NCI-H187 (cell line): ENCODE data around the gene GSK3A.

ENCODE experiments used
- DNase-seq, 2 experiments: peaks; one replicate each; lab custom pipeline; 2025; lab: John Stamatoyannopoulos, UW

The GSK3A gene

DNA sequence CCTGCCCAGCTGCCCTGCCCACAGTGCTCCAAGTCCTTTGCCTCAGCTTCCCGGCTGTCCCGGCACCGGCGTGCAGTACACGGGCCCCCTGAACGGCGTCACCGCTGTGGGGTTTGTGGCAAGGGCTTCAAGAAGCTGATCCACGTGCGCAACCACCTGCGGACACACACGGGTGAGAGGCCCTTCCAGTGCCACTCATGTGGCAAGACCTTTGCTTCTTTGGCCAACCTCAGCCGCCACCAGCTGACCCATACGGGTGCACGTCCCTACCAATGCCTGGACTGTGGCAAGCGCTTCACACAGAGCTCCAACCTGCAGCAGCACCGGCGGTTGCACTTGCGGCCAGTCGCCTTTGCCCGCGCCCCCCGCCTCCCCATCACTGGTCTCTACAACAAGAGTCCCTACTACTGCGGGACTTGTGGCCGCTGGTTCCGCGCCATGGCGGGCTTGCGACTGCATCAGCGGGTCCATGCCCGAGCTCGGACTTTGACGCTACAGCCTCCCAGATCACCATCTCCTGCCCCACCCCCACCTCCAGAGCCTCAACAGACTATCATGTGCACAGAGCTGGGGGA is 16.6 kb downstream of the GSK3A start:
- no peak for DNase-seq

DNA sequence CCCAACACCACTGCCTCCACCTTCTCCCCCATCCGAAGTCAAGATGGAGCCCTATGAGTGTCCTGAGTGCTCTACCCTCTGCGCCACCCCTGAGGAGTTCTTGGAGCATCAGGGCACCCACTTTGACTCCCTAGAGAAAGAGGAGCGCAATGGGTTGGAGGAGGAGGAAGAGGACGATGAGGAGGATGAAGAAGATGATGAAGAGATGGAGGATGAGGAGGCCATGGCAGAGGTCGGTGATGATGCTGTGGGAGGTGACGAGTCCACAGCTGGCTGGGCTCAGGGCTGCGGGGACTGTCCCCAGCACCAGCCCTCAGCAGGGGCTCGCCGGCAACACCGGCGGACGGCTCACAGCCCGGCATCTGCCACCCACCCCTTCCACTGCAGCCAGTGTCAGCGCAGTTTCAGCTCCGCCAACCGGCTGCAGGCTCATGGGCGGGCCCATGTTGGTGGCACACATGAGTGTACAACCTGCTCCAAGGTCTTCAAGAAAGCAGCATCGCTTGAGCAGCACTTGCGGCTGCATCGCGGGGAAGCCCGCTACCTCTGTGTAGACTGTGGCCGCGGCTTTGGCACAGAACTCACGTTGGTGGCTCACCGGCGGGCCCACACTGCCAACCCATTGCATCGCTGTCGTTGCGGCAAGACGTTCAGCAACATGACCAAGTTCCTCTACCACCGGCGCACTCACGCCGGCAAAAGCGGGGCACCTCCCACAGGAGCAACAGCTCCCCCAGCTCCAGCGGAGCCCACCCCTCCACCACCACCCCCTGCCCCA is 17.3 kb downstream of the GSK3A start:
- DNase-seq: no peak

DNA sequence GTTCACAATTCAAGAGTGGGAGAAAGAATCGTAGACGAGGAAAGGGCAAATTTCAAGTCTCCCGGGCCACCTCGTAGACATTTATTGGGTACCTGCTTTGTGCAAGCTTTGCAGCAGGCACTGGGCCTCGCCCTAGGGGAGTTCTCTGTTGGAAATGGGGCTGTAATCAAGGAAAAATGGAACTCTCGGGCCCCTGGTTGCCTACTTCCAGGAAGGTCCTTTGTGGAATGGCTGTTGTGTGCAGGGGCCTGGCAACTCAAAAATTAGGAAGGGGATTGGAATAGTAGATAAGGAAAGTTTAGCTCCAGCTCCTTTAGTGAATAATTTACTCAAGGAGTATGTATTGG is 21.7 kb downstream of the GSK3A start:
- no peak for DNase-seq

DNA sequence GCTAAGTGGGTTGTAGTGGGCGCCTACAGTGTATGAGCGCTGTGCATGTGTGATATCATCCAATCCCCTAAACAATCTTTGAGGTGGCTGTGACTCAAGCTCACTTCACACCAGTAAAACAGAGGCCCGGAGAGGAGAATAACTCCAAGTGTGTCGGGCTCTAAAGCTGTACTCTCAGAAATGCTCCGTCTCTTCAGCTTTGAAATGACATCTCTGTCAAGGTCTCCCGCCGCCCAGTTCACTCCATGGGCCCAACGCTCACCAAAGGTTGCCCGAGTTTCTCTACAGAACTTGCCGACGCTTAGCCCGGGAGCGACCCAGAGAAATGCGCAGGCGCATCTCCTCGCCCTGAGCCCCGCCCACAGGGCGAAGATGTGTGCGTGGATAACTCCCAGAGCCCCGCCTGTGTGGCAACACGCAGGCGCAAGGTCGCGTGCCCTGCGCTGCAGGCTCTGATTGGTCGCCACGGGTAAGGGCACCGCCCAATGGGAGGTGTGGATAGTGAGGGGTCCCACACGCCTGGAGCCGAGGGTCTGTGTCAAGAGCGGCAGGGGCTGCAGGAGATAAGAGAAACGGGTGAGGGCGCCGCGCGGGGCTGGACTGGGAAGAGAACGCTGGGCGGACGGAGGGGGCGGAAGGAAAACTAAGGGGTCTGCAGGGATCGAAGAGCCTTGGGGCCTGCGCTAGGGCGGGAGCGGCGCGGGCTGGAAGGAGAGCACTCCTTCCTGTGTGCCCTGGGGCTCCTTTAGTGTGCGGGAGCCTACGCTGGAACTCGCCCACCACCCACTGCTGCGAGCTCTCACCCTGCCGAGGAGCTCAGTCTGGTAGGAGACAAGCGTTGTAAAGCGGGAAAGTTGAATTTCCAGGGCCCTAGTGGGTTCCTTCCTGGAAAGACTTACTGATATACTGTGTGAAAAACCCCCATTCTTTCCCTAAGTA is 22.3 kb downstream of the GSK3A start, which contains the start of gene ZNF526:
TSS of gene ZNF526 (plus strand) at position 501 of the 939 bp plus-strand sequence. CDS start 4,092 bp downstream, outside the sequence.
- DNase-seq: peak; percentile 96 to 98

DNA sequence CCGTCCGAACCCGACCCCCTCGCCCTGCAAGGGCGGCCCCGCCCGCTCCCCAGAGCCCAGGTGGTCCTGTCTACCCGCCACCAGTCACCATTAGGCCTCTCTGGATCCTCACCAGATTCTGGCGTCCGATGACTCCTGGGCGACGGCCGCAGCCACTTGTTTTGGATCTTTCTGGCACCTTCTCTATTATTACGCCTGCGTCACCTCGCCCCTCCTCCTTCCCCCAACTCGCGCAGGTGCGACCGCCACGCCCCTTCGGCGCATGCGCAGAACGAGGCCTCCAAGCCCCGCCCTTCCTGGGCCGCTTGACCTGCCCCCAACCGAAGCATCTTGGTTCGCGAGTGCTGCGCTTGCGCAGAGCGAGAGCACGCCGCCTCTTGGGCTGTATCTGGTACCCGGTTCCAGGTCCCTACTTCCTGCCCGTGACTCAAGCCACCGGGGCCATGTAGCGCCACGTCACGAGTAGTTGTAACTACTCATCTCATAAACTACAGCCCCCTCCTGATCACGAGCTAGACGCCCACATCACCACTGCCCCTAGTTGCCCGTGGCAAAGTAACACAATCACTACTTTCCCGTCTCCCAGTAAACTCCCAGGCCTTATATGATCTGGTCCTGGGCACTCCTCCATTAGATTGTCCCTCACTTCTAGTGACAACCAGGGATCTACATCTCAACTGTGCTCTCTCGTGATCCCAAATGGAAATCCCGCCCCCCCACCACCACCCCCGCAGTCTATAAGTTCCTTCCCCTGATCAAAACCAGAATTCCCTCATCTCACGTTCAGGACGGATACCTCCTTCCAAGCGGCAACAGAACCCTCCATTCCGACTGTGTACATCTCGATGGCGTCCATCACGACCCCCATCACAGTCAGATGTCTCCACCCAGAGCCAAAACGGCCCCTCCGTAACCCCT is 24.6 kb downstream of the GSK3A start, which contains the start of gene DEDD2:
TSS of gene DEDD2 (minus strand) at position 158 of the 918 bp plus-strand sequence. CDS start 670 bp downstream, outside the sequence.
- peak; percentile 95 to 98 for DNase-seq

DNA sequence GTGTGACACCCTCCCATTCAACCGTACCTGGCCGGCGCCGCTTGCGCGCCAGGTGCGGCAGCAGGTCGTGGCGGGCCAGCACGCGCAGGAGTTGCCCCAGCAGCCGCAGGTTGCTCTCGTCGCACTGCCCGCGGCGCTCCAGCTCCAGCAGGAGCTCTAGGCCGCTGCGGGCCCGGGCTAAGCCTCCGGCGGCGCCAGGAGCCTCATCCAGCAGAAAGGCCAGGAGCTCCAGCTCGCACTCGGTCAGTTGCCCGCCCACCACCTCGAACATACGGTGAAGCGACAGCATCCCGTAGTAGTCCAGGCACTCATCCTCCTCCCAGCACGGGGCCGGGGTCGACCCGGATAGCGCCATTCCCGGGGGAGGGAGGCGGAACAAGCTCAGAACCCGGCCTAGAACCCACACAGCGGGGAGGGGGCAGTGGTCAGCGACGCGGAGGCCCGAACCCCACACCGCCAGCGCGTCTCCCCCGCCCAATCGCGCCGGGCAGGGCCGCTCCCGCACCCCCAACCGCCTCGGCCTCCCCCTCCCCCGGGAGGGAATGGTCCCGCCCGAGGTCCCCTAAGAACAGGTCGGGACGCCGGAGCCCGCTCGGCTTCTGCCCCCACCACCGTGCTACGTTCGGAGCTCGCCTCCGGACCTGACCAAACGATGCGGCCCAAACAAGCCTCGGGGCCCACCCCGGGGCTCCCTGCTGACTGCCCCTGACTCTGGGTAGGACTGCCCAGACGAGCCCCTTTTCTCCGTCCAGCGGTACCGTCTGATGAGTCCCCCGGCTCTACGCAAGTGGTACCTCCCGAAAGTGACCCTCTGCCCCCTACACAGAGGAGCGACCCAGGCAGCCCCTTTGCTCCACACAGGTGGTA is 25.5 kb downstream of the GSK3A start:
- DNase-seq: no peak

DNA sequence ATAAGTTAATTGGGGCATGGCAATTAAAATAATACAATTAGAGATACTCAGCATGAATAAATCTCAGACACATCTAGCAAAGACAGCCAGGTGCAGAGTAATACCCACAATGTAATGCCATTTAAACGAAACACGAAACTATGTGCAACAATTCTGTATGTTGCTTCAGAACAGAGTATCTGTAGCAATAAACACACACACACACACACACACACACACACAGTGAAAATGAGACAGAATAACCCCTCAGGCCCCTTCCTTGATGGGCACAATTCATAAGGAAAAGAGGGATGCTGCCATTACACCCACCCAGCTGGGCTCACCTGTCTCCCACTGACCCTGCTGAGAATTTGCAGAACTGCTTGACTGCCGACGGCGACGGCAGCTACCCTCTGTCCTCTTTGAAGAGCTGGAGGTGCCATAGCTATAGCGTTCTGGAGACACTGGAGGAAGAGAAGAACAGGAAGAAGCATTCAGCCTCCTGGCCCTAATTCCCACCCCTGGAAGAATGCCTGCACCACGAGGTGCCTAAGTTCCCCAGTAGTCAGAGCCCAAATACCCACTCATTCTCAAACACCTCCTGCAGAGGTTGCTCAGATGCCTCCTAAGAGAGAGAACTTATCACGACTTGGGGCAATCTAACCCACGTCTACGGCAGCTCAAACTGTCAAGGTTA is 27.5 kb downstream of the GSK3A start:
- DNase-seq: no peak

DNA sequence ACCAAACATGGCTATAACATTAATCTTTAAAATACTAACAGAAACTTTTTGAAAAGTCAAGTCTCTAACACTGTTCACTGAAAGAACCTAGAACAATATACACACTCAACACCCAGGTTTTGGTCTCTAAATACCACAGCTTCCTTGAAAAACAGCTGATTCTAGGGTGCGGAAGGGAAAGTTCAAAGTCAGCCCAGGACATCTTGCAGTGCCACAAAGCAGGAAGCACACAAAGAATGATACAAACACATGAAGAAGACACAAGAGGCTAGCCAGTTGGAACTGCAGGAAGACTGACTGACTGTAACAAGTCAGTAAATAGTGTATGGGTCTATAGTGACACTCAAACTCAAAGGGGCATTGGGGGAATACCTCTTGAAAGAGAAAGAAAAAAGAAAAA is 29.5 kb downstream of the GSK3A start:
- DNase-seq: no peak

DNA sequence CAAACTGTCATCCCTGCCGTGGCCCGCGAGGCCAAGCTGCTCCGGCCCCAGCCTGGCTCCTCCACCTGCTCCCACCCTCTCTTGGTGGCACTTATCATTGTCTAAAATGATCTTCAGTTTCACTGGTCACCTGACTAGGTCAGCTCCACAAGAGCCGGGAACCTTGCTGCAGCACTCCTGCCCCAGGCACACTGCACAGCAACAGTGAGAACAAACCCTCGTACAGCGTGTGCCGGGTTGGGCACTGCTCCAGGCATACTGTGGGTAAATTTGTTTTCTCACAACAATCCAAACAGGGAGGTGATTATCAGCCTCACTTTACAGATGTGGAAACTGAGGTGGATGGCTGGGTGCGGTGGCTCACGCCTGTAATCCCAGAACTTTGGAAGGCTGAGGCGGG is 33.8 kb downstream of the GSK3A start:
- no peak for DNase-seq

DNA sequence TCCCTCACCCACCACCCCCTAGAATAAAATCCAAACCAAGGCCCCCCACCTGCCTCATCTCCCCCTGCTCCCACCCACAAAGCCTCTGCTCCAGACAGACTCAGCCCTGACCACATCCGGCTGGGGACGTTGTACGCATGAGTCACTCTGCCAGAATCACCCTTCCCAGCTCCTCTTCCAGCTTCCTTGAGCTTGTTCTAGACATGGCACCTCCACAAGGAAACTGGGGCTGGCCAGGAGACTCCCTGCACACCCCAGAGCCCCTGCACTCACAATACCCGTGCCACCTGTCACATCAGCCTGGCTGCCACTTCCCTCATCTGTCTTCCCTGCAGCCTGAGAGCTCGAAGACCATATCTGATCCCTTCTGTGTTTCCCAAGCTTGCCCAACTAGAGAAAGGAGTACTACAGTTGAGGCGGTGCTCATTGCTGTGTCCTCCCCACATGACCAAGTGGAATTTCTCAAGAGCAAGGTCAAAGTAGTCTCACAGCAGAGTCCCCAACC is 34.6 kb downstream of the GSK3A start:
- DNase-seq: no peak

DNA sequence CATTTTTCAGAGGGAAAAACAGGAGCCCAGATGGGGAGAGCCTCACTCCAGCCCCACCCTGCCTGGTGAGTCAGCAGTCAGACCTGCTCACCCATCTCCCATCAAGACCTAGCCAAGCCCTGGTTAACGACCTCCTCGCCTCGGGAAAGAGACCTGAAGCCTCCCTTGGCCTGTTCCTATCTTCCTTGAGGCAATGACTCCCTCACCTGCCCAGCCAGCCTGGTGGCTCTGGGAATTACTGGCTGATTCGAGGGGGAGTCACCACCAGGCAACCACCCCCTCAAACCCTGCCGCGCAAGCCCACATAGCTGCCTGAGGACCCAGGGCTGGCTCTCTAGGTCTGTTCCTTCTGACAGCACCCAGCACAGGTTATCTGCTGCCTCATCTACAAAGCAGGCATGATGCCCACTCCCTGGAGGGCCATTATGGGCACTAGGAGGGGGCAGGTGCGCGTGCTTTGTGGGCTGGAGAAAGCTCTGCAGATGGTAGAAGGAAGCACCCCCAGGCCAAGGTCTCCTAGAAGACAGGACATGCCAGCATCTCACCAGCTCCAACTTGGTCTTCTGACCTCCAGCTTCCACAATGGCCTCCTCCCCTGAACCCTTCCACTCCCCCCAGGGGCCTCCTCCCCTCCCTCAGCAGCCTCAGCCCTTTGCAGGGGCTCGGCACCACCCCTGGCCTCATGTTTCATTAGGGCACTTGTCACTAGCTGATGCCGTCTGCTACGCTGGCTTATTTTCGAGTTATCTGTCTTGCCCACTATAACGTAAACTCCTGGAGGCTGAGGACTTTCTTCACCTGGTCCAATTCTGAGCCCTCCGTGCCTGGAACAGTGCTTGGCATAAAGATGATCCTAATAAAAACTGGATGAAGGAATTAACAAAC is 35.3 kb downstream of the GSK3A start:
- no peak for DNase-seq

DNA sequence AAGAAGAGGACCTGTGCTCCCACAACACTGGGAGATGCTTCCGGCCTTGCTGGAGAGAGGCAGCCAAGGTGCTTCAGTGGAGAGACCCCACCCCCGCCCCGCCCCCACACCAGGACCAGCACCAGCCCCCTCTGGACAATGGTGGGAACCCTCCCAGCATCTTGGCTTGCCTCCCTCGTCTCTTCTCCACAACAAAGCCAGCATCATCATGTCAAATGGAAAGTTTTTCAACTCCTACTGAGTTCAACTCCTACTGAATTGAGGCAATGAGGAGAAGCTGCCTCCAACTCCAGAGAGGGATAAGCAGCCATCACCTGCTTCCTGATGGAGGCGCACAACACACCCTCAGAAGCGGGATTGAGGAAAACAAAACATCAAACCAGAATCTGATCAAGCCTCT is 37.7 kb downstream of the GSK3A start:
- no peak for DNase-seq

DNA sequence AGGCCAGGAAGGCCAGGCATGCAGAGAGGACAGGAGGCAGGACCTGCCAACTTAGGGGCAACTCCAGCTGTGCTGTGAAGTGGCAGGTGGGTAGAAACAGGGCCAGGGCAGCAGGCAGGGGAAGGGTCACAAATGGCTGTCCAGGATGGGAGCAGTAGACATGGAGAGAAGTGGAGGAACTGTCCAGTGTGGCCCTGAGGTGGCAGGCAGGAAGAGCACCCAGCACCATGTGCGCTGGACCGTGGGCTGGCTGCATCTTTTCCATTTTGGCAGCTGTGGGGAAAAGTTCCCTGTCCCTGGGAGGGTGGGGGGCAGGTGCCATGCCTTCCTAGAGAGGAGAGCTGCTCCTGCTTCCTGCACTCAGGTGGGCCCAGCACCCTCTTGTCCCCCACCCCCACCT is 38.7 kb downstream of the GSK3A start:
- no peak for DNase-seq

DNA sequence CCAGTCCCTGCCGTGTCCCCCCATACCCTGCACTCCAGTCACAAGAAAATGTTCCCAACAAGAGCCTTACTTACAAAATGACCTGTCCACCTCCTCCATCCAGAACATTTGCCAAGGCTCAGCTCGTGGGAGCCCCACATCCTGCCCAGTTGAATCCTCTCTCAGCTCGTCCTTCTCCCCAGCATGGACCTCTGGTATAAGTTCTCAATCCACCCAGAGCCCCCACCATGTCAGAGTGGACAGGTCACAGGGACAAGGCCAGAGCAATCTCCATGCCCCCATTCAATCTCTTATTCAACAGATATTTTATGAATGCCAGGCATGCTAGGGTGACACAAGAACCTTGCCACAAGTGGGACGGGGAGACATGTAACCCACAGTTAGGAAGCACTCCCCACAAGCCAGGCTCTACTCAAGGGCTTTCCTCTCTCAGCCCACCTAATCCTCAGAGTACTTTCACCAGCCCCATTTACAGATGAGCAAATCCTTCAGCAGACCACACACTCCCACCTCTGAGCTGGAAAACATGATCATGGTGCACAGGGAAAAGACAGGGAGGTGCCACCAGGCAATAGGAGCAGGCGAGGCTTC is 40.0 kb downstream of the GSK3A start:
- DNase-seq: no peak

DNA sequence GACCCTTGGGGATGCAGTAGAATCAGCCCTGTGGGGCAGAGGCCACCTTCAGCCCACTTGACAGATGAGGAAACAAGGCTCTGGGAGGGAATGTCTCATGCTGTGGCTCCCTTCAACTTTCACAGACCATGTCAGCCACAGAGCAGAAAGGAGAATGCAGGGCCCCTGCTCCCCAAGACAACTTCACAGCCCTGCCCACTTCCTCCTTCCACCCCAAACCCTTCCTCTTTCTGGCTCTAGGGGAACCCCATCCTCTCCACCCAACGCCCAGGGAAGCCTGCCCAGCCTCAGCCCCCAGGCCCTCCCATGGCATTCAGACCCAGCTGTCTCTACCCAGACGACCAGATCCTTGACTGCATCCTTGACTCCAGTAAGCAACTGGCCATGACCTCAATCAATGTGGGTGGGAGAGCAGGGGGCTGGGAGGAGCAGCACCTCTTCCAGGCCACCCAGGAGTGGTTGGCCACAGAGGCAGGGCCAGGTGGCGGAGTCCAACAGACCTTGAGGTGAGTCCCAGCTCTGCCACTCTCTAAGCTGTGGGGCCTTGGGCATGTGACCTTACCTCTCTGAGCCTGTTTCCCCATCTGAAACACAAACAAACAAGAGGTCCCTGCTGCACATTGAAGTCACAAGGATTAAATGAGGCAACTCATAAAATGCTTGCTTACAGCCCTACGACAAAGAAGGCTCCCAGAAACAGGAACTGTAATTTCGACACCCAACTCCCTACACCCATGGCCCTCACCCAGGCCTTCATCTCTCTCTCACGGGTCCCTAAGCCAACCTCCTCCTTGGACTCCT is 40.7 kb downstream of the GSK3A start:
- no peak for DNase-seq

DNA sequence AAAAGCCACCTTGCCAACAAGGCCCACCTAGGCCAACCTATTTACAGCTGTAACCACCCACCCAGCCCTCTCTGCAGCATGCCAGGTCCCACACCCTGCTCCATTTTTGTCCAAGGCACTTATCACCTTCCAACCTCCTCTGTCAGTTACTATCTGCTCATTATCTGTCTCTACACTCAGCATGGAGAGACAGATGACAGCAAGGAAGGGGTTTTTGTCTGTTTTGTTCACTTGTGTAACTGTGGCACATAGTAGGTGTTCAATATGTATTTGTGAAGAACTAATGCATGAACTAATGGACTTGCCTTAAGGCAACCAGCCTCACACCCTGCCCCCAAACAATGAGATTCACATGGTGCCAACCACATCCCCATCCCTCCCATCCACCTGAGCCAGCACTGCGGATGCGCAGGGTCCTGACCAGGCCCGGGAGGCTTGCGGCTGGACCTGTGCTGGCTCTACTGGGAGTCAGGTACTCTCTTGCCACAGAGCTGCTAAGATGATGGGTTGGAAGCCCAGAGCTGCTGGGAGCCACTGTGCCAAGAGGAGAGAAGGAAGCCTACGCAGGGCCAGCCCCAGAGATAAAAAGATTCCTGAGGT is 42.2 kb downstream of the GSK3A start:
- DNase-seq: no peak
